ENCODE data around the gene ADGRG6.

The ADGRG6 gene

DNA sequence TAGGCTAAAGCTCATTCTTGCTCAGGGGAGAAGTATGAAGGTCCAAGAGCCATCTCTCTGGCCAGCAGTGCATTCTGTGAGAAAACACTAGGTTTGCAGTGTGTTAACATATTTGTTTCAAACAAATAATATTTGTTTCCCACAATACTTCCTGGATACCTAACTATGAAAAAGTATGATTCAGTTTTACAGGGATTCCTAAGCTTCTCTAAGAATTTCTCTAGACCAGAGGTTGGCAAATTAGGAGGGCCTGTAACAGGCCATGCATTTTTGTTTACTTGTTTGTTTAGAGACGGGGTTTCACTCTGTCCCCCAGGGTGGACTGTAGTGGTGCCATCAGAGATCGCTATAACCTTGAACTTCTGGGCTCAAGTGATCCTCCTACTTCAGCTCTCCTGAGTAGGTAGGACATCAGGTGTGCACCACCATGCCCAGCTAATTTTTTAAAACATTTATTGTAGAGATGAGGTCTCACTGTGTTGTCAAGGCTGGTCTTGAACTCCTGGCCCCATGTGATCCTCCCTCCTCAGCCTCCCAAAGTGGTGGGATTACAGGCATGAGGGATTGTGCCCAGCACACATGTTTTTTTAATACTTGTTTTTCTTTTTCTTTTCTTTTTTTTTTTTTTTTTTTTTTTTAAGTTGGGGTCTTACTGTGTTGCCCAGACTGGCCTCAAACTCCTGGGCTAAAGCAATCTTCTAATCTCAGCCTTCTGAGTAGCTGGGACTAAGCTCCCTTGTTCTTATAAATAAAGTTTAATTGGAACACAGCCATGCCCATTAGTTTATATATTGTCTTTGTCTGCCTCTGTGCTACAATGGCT is 71.7 kb downstream of the ADGRG6 start:
- Histone ChIP-seq H4K8ac (ENCODE audit: low read depth, low read length) (peak overlapping the region; percentile 42), H2BK12ac (ENCODE audit: low read length) (peak overlapping the region; percentile 95), H3K14ac (ENCODE audit: low read length) (peak overlapping the region; percentile 46), H3K79me2 (ENCODE audit: control insufficient read depth, insufficient read depth, low read length, poor library complexity) (peaks cover 3% of the 10 kb centered on the region), H2BK120ac (ENCODE audit: insufficient read depth, low read length, poor library complexity) (peak overlapping the region; percentile 98), H3K18ac (ENCODE audit: low read length) (peak overlapping the region; percentile 87), H3K27me3 (ENCODE audit: insufficient read depth, low read length) (no peaks in the 10 kb centered on the region), H4K12ac (ENCODE audit: low read depth, low read length) (no peak overlapping the region), H4K91ac (ENCODE audit: low read depth, low read length) (peak overlapping the region; percentile 84), H3K4me3 (ENCODE audit: low read depth, low read length) (no peak overlapping the region), H2AFZ (ENCODE audit: insufficient read depth, low read length, poor library complexity) (no peak overlapping the region), H3K9me3 (ENCODE audit: insufficient read depth, low read depth, low read length) (no peaks in the 10 kb centered on the region), H3K4me2 (ENCODE audit: low read length) (no peak overlapping the region), H3K4me1 (ENCODE audit: control insufficient read depth in 1 of 2, insufficient read depth in 2 of 2, low read length in 2 of 2) (peaks cover 8 to 10% of the 10 kb centered on the region in 2 experiments), H2AK5ac (ENCODE audit: low read length) (peak overlapping the region; percentile 95), H3K36me3 (ENCODE audit: control insufficient read depth in 1 of 2, insufficient read depth in 2 of 2, low read length in 2 of 2) (no peaks in the 10 kb centered on the region), H2BK5ac (ENCODE audit: low read depth, low read length, poor library complexity) (peak overlapping the region; percentile 71), H3K79me1 (ENCODE audit: low read length) (peaks cover 20% of the 10 kb centered on the region), H3K9ac (ENCODE audit: low read length) (no peak overlapping the region), H3K27ac (ENCODE audit: low read depth, low read length) (peak overlapping the region; percentile 95), H3K4ac (ENCODE audit: low read depth, low read length) (peak overlapping the region; percentile 96), H3K23ac (ENCODE audit: low read length) (no peak overlapping the region)
- DNase-seq = peak in 1 of 2 donors; percentile 33
- no CpG with 5 or more reads among the region's 2 CpGs for WGBS (ENCODE audit: extremely low coverage, insufficient coverage, insufficient read length)

DNA sequence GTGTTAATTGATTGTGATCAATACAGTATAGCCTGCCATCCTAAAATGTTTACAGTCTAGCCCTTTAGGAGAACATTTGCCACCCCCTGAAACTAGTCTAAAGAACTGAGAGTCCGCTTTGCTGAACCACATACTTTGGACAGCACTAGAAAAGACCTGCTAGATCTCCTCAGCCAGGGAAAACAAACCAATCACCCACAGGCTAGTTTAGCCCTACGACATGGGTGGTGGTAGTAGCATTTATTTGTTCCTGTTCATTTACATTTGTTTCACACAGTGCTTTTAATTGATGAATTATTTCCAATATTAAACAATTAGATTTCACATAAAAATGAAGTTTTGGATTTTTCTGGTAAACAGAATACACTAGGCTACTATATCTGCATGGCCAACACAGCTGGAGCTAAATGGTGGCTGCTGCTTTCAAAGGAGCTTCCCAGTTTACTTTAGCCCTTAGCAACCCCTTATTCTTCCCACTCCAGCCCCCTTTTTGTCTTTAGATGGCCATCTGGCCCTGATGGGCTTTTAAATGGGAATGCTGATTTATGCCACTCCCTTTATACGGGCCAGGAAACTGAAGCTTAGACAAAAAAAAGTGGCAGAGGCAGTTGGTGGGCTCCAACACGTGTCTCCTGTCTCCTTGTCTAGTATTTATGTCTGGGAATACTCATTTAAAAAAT is 72.4 kb downstream of the ADGRG6 start:
- Histone ChIP-seq H3K4me2 (ENCODE audit: low read length) (no peak overlapping the region), H3K27ac (ENCODE audit: low read depth, low read length) (peak overlapping the region; percentile 95), H3K79me1 (ENCODE audit: low read length) (peaks cover 23% of the 10 kb centered on the region), H3K18ac (ENCODE audit: low read length) (peak overlapping the region; percentile 40), H2AK5ac (ENCODE audit: low read length) (peak overlapping the region; percentile 59), H3K9ac (ENCODE audit: low read length) (no peak overlapping the region), H2BK12ac (ENCODE audit: low read length) (peak overlapping the region; percentile 91), H2BK120ac (ENCODE audit: insufficient read depth, low read length, poor library complexity) (peak overlapping the region; percentile 98), H3K4me3 (ENCODE audit: low read depth, low read length) (no peak overlapping the region), H4K8ac (ENCODE audit: low read depth, low read length) (peak overlapping the region; percentile 80), H4K91ac (ENCODE audit: low read depth, low read length) (peak overlapping the region; percentile 88), H3K4me1 (ENCODE audit: control insufficient read depth in 1 of 2, insufficient read depth in 2 of 2, low read length in 2 of 2) (peaks cover 8 to 12% of the 10 kb centered on the region in 2 experiments), H2BK5ac (ENCODE audit: low read depth, low read length, poor library complexity) (peak overlapping the region; percentile 82), H3K23ac (ENCODE audit: low read length) (no peak overlapping the region), H4K12ac (ENCODE audit: low read depth, low read length) (no peak overlapping the region), H2AFZ (ENCODE audit: insufficient read depth, low read length, poor library complexity) (no peak overlapping the region), H3K79me2 (ENCODE audit: control insufficient read depth, insufficient read depth, low read length, poor library complexity) (peaks cover 3% of the 10 kb centered on the region), H3K9me3 (ENCODE audit: insufficient read depth, low read depth, low read length) (no peaks in the 10 kb centered on the region), H3K14ac (ENCODE audit: low read length) (peak overlapping the region; percentile 39), H3K27me3 (ENCODE audit: insufficient read depth, low read length) (no peaks in the 10 kb centered on the region), H3K36me3 (ENCODE audit: control insufficient read depth in 1 of 2, insufficient read depth in 2 of 2, low read length in 2 of 2) (no peaks in the 10 kb centered on the region), H3K4ac (ENCODE audit: low read depth, low read length) (peak overlapping the region; percentile 47)
- DNase-seq = no peak
- WGBS (ENCODE audit: extremely low coverage, insufficient coverage, insufficient read length) = no CpG with 5 or more reads among the region's 4 CpGs

DNA sequence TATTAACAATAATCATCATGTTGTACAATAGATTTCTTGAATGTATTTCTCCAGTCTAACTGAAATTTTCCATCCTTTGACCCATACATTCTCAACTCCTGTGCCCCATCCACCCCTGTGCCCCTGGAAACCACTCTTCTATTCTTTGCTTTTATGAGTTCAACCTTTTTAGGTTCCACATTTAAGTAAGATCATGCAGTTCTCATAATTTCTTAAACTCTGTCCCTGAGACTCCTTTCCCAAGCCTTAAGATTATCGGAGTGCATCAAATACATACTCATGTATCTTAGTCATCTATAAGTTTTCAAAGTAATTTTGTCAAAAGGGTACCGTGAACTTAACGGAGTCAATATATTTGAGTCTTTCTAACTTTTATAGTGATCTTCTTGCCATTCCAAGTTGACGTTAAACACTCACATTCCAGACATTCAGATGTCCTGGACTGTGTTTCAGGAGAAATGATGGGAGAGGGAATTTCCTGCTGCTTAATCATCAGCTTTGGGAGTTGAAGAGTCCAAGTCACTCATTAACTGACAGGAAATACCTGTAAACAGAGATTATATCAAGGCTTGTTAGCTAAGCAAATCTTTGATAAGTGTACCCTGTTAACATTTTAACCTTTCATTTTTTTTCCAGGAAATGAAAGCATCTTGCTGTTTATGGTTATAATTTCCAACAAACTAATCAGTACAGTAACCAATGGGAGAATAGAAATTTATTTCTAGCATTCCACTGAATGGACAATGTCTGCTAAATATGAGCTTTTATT is 73.3 kb downstream of the ADGRG6 start:
- no peak overlapping the region for H4K8ac ChIP-seq (ENCODE audit: low read depth, low read length)
- H4K91ac ChIP-seq (ENCODE audit: low read depth, low read length) = no peak overlapping the region
- H3K9ac ChIP-seq (ENCODE audit: low read length) = no peak overlapping the region
- WGBS (ENCODE audit: extremely low coverage, insufficient coverage, insufficient read length) = no CpG with 5 or more reads among the region's 4 CpGs
- H3K14ac ChIP-seq (ENCODE audit: low read length) = no peak overlapping the region
- H4K12ac ChIP-seq (ENCODE audit: low read depth, low read length) = no peak overlapping the region
- H3K4me3 ChIP-seq (ENCODE audit: low read depth, low read length) = no peak overlapping the region
- H3K79me2 ChIP-seq (ENCODE audit: control insufficient read depth, insufficient read depth, low read length, poor library complexity) = peaks cover 3% of the 10 kb centered on the region
- H3K4me1 ChIP-seq (ENCODE audit: control insufficient read depth in 1 of 2, insufficient read depth in 2 of 2, low read length in 2 of 2) = peaks cover 8 to 13% of the 10 kb centered on the region in 2 experiments
- no peak overlapping the region for H2AK5ac ChIP-seq (ENCODE audit: low read length)
- no peak overlapping the region for H2BK12ac ChIP-seq (ENCODE audit: low read length)
- no peak overlapping the region for H2AFZ ChIP-seq (ENCODE audit: insufficient read depth, low read length, poor library complexity)
- H3K36me3 ChIP-seq (ENCODE audit: control insufficient read depth in 1 of 2, insufficient read depth in 2 of 2, low read length in 2 of 2) = no peaks in the 10 kb centered on the region
- H3K4me2 ChIP-seq (ENCODE audit: low read length) = peak overlapping the region; percentile 30
- H3K23ac ChIP-seq (ENCODE audit: low read length) = no peak overlapping the region
- no peaks in the 10 kb centered on the region for H3K9me3 ChIP-seq (ENCODE audit: insufficient read depth, low read depth, low read length)
- no peaks in the 10 kb centered on the region for H3K27me3 ChIP-seq (ENCODE audit: insufficient read depth, low read length)
- no peak overlapping the region for H2BK5ac ChIP-seq (ENCODE audit: low read depth, low read length, poor library complexity)
- peak; percentile 71 to 91 for DNase-seq
- H3K79me1 ChIP-seq (ENCODE audit: low read length) = peaks cover 23% of the 10 kb centered on the region
- H3K27ac ChIP-seq (ENCODE audit: low read depth, low read length) = peak overlapping the region; percentile 97
- no peak overlapping the region for H3K4ac ChIP-seq (ENCODE audit: low read depth, low read length)
- no peak overlapping the region for H3K18ac ChIP-seq (ENCODE audit: low read length)
- H2BK120ac ChIP-seq (ENCODE audit: insufficient read depth, low read length, poor library complexity) = peak overlapping the region; percentile 76

DNA sequence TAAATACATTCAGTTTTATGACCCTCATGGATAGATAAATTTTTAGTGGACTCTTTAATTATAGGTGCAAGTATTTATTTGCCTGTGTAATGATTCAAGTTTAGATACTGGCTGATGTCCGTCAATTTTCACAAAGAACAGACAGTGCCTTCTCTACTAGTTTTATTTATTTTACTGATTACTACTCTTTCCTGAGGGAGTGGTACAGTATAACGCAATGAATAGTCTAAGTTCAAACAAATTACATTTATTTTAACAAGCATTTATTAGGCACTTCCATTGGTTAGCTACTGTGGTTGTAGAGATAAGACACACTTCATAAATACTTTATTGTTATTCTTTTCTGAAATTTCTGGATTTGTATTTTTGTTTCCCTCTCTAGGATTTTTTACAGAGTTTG is 74.3 kb downstream of the ADGRG6 start:
- Histone ChIP-seq H3K9ac (ENCODE audit: low read length) (no peak overlapping the region), H2AK5ac (ENCODE audit: low read length) (no peak overlapping the region), H2BK12ac (ENCODE audit: low read length) (no peak overlapping the region), H3K79me2 (ENCODE audit: control insufficient read depth, insufficient read depth, low read length, poor library complexity) (peaks cover 3% of the 10 kb centered on the region), H4K12ac (ENCODE audit: low read depth, low read length) (no peak overlapping the region), H3K23ac (ENCODE audit: low read length) (no peak overlapping the region), H3K9me3 (ENCODE audit: insufficient read depth, low read depth, low read length) (no peaks in the 10 kb centered on the region), H3K4me1 (ENCODE audit: control insufficient read depth in 1 of 2, insufficient read depth in 2 of 2, low read length in 2 of 2) (peaks cover 11 to 17% of the 10 kb centered on the region in 2 experiments), H2BK5ac (ENCODE audit: low read depth, low read length, poor library complexity) (no peak overlapping the region), H3K4me3 (ENCODE audit: low read depth, low read length) (no peak overlapping the region), H3K4me2 (ENCODE audit: low read length) (no peak overlapping the region), H3K27me3 (ENCODE audit: insufficient read depth, low read length) (no peaks in the 10 kb centered on the region), H4K91ac (ENCODE audit: low read depth, low read length) (no peak overlapping the region), H3K14ac (ENCODE audit: low read length) (no peak overlapping the region), H3K36me3 (ENCODE audit: control insufficient read depth in 1 of 2, insufficient read depth in 2 of 2, low read length in 2 of 2) (no peaks in the 10 kb centered on the region), H3K18ac (ENCODE audit: low read length) (no peak overlapping the region), H3K27ac (ENCODE audit: low read depth, low read length) (no peak overlapping the region), H3K4ac (ENCODE audit: low read depth, low read length) (no peak overlapping the region), H4K8ac (ENCODE audit: low read depth, low read length) (no peak overlapping the region), H2BK120ac (ENCODE audit: insufficient read depth, low read length, poor library complexity) (no peak overlapping the region), H2AFZ (ENCODE audit: insufficient read depth, low read length, poor library complexity) (no peak overlapping the region), H3K79me1 (ENCODE audit: low read length) (peaks cover 26% of the 10 kb centered on the region)
- DNase-seq = no peak
- no CpG with 5 or more reads among the region's 2 CpGs for WGBS (ENCODE audit: extremely low coverage, insufficient coverage, insufficient read length)

Measured in trophoblast cell (in vitro differentiated cells and primary cell).